Upper lobe of left lung (tissue), 6 donors: ENCODE measurements around the gene ADNP. TPM values are rescaled to one million over a fixed set of nuclear protein-coding genes. Genes with fewer than 3 reads are reported as not detected.

Experiments
- ATAC-seq, 2 donors: fragments of 200-7000 bp; cut with Tn5 transposase; one replicate each; pipeline ENCODE4 v1.9.1; 2022; ENCODE audit warnings: mild to moderate bottlenecking in 2 of 2, moderate library complexity in 2 of 2; ENCODE audit not compliant: low FRiP score in 2 of 2
- DNase-seq, 2 donors: peaks; one replicate each; pipeline ENCODE4 v3.0.0-alpha.2; 2019 to 2020
- H3K27ac ChIP-seq, 4 donors: fragments of 200-600 bp; sonication (generic); one replicate each; pipeline ENCODE4 v1.5.1; 2016 to 2019
- H3K27me3 ChIP-seq, 4 donors: fragments of 200-600 bp; sonication (generic); one replicate each; pipeline ENCODE4 v1.5.1; 2017 to 2019
- H3K36me3 ChIP-seq, 4 donors: fragments of 200-600 bp; sonication (generic); one replicate each; pipeline ENCODE4 v1.5.1; 2016 to 2019
- H3K4me1 ChIP-seq, 4 donors: fragments of 200-600 bp; sonication (generic); one replicate each; pipeline ENCODE4 v1.5.1; 2018 to 2019
- H3K4me3 ChIP-seq, 4 donors: fragments of 200-600 bp; sonication (generic); one replicate each; pipeline ENCODE4 v1.5.1; 2017 to 2019; ENCODE audit warnings: mild to moderate bottlenecking in 2 of 4, moderate library complexity in 1 of 4
- H3K9me3 ChIP-seq, 4 donors: fragments of 200-600 bp; sonication (generic); one replicate each; pipeline ENCODE4 v1.5.1; 2018 to 2019
- EP300 ChIP-seq, 4 donors: sonication (generic); formaldehyde crosslinking; IDR thresholded peaks; one replicate each; pipeline ENCODE4 v1.5.1; 2017; ENCODE audit warnings: antibody characterized with exemption in 4 of 4, control low read depth in 2 of 4
- POLR2A ChIP-seq, 4 donors: fragments of 450-650 bp; IDR thresholded peaks; one replicate each; pipeline ENCODE4 v1.5.1; 2016 to 2017; ENCODE audit warnings: antibody characterized with exemption in 4 of 4, mild to moderate bottlenecking in 2 of 4
- POLR2AphosphoS5 ChIP-seq, 2 donors: sonication (generic); formaldehyde crosslinking; IDR thresholded peaks; one replicate each; pipeline ENCODE4 v1.5.1; 2017; ENCODE audit warnings: antibody characterized with exemption in 2 of 2
- WGBS, 2 donors: methylation state at CpG; one replicate each; pipeline ENCODE4 v1.1.5; 2017 to 2018; 5-methylcytosine and 5-hydroxymethylcytosine counted together
- total RNA-seq, 6 donors: library from RNA; depleted of rRNA in 4 of 6; stranded (reverse); fragments of >200 nt in 4 of 6; gene quantifications; one replicate each; pipeline versions ENCODE4 v1.1.0 to v1.2.1, GENCODE V29; 2016 to 2021
- TF ChIP-seq, protein P1 (sequence below), 6 experiments: fragments of 450-650 bp in 4 of 6; fragments of 200-600 bp in 2 of 6; sonication (generic) in 2 of 6; IDR thresholded peaks; one replicate each; pipeline ENCODE4 v1.5.1; 2016 to 2019; ENCODE audit warnings: antibody characterized with exemption in 6 of 6
- donor health status: DM: no; HTN: no; CAD: no; lungs with moderate emphysema.
- donor health status: DM: no; HTN: yes; CAD: no; lungs with severe emphysema.

Gene ADNP
- total RNA-seq, 6 donors from 2014 or later = 27.3 to 72.6 (median 45.0) TPM

- no peaks in the 10 kb centered on the region for H3K9me3 ChIP-seq
- H3K4me3 ChIP-seq = no peak overlapping the region
- DNase-seq (peak in 1 of 2 donors; percentile 65), ATAC-seq (no peak)
- WGBS, 2 donors = 90% methylated on average over 17 to 28 of the region's 28 CpGs
- H3K36me3 ChIP-seq = no peaks in the 10 kb centered on the region
- TF ChIP-seq EP300 (IDR thresholded peaks at IDR 0.05) (no peak), POLR2AphosphoS5 (IDR thresholded peaks at IDR 0.05) (no peak), POLR2A (IDR thresholded peaks at IDR 0.05) (no peak)
- TF ChIP-seq, protein P1, sequence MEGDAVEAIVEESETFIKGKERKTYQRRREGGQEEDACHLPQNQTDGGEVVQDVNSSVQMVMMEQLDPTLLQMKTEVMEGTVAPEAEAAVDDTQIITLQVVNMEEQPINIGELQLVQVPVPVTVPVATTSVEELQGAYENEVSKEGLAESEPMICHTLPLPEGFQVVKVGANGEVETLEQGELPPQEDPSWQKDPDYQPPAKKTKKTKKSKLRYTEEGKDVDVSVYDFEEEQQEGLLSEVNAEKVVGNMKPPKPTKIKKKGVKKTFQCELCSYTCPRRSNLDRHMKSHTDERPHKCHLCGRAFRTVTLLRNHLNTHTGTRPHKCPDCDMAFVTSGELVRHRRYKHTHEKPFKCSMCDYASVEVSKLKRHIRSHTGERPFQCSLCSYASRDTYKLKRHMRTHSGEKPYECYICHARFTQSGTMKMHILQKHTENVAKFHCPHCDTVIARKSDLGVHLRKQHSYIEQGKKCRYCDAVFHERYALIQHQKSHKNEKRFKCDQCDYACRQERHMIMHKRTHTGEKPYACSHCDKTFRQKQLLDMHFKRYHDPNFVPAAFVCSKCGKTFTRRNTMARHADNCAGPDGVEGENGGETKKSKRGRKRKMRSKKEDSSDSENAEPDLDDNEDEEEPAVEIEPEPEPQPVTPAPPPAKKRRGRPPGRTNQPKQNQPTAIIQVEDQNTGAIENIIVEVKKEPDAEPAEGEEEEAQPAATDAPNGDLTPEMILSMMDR (IDR thresholded peaks at IDR 0.05) = no peak
- no peaks in the 10 kb centered on the region for H3K4me1 ChIP-seq
- H3K27ac ChIP-seq = no peak overlapping the region
- no peaks in the 10 kb centered on the region for H3K27me3 ChIP-seq
Observed at GRCh38 chr20:50874758-50875665, 56.2 kb downstream of the ADNP start.

- no peaks in the 10 kb centered on the region for H3K9me3 ChIP-seq
- WGBS, 2 donors = 96 to 100% methylated on average over 9 to 10 of the region's 10 CpGs
- no peaks in the 10 kb centered on the region for H3K27me3 ChIP-seq
- no peak overlapping the region for H3K27ac ChIP-seq
- no peaks in the 10 kb centered on the region for H3K4me1 ChIP-seq
- TF ChIP-seq POLR2A (IDR thresholded peaks at IDR 0.05) = no peak
- TF ChIP-seq, protein P1 (IDR thresholded peaks at IDR 0.05) = no peak
- no peak for TF ChIP-seq EP300 (IDR thresholded peaks at IDR 0.05)
- no peak for TF ChIP-seq POLR2AphosphoS5 (IDR thresholded peaks at IDR 0.05)
- peak in 1 of 2 donors; percentile 17 for ATAC-seq
- H3K36me3 ChIP-seq = no peaks in the 10 kb centered on the region
- H3K4me3 ChIP-seq = no peak overlapping the region
- no peak for DNase-seq
Observed at GRCh38 chr20:50874111-50874757, 57.0 kb downstream of the ADNP start.

GRCh38 chr20:50873585-50873984, 57.7 kb downstream of the ADNP start:
- Histone ChIP-seq H3K4me3 (no peak overlapping the region), H3K27me3 (no peaks in the 10 kb centered on the region), H3K9me3 (no peaks in the 10 kb centered on the region), H3K4me1 (no peaks in the 10 kb centered on the region), H3K27ac (no peak overlapping the region), H3K36me3 (no peaks in the 10 kb centered on the region)
- WGBS, 2 donors = 83 to 100% methylated on average over 5 to 10 of the region's 10 CpGs
- ATAC-seq (no peak), DNase-seq (no peak)
- TF ChIP-seq POLR2A (IDR thresholded peaks at IDR 0.05) (no peak), EP300 (IDR thresholded peaks at IDR 0.05) (no peak), POLR2AphosphoS5 (IDR thresholded peaks at IDR 0.05) (no peak)
- TF ChIP-seq, protein P1 (IDR thresholded peaks at IDR 0.05) = no peak

DNA sequence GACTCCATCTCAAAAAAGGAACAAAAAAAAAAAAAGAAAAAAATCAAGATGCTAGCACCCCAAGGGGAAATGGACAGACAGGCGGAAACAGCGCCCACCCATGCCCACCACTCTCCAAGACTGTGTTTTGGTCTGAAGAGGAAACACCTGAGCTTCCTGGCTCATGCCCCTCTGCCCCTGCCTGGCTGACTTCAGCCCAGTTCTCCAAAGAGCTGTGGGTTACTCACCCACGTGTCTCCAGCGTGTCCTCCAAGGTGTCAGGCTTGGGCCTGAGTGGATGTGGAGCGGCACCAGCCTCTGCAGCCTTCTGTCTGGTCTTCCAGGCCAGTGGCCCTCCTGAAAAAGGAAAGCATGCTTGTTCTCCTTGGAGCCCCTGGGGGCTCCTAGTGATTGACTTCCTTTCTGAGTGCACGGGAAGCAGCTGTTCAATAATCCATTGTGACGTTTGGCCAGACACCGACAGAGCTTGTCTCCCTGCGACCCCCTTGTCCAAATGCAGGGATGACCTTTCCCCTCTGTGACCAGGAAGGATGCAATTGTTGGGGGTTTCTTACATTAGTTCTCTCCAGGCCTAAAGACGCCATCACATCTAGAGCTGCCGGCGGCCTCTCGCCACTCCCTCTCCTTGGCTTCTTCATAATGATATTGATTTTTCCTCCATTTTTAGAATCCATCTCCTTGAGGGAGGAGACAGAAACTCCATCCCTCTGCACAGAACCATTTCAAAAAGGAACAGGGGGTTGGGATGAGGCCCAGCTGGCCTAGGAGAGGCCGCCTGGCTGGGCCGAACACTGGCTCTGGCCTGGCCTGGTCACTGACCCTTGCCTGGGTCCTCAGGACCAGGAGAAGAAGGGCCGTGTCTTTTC, 58.4 kb downstream of the ADNP start:
- TF ChIP-seq POLR2AphosphoS5 (IDR thresholded peaks at IDR 0.05) (no peak), EP300 (IDR thresholded peaks at IDR 0.05) (no peak), POLR2A (IDR thresholded peaks at IDR 0.05) (no peak)
- TF ChIP-seq, protein P1 (IDR thresholded peaks at IDR 0.05) = no peak
- no peak for DNase-seq
- Histone ChIP-seq H3K36me3 (no peaks in the 10 kb centered on the region), H3K9me3 (no peaks in the 10 kb centered on the region), H3K27ac (no peak overlapping the region), H3K27me3 (no peaks in the 10 kb centered on the region), H3K4me1 (no peaks in the 10 kb centered on the region), H3K4me3 (no peak overlapping the region)
- WGBS, 2 donors = 74 to 76% methylated on average over 14 to 16 of the region's 16 CpGs
- no peak for ATAC-seq
